ENCODE results near the gene PAM. TPM values are rescaled to one million over a fixed set of nuclear protein-coding genes. Genes with fewer than 3 reads are reported as not detected.
A peak's percentile ranks its signal among the peaks of the same experiment; 100 is the strongest.
"Not testable (repeated sequence)": the region's sequence is repeated elsewhere in the genome, so short reads cannot be mapped to it uniquely, and the experiment has no call there.

Gene PAM
- total RNA-seq, 1 donor from 2014 or later: 1,055 TPM

DNA sequence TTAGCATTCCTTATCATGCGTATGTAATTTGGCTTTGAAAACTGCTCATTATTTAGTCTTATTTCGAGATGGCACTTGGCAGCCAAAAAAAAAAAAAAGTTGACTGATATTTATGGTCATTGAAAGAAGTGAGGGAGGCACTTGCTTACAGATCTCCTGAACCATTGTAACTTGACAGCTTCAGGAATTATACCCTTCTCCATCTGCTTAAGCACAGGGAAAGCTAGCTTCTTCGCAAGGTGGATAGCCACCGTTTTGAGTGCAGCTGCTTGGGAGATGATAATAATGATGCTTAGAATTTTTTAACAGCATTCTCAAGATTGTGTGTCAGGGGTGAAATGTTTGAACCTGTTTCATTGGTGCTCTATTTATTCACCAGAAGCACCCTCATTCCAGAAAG is 248.8 kb downstream of the PAM start:
- DNase-seq (no peak), ATAC-seq (no peak)
- intact Hi-C loops (cut with micrococcal nuclease): no loop called here

DNA sequence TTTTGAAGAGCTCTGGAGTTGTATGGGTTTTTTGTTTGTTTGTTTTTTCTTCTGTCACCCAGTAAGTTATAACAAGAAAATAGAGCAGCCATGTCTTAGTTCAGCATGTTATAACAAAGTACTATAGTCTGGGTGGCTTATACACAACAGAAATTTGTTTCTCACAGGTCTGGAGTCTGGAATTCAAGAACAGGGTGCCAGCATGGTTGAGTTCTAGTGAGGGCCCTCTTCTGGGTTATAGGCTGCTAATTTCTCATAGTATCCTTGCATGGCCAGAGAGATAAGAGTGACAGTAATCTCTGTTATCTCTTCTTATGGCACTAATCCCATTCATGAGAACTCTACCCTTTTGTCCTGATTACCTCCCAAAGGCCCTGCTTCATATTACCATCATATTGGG is 250.2 kb downstream of the PAM start:
- ATAC-seq: no peak
- DNase-seq: no peak
- intact Hi-C loops (cut with micrococcal nuclease): no loop called here

GRCh38 chr5:103006921-103007320 is 251.8 kb downstream of the PAM start:
- intact Hi-C loops (cut with micrococcal nuclease): no loop called here
- no peak for ATAC-seq
- no peak for DNase-seq

- ATAC-seq (no peak), DNase-seq (no peak)
- intact Hi-C loops (cut with micrococcal nuclease): no loop called here
These were observed 255.1 kb downstream of the PAM start for GRCh38 chr5:103010168-103010567.

DNA sequence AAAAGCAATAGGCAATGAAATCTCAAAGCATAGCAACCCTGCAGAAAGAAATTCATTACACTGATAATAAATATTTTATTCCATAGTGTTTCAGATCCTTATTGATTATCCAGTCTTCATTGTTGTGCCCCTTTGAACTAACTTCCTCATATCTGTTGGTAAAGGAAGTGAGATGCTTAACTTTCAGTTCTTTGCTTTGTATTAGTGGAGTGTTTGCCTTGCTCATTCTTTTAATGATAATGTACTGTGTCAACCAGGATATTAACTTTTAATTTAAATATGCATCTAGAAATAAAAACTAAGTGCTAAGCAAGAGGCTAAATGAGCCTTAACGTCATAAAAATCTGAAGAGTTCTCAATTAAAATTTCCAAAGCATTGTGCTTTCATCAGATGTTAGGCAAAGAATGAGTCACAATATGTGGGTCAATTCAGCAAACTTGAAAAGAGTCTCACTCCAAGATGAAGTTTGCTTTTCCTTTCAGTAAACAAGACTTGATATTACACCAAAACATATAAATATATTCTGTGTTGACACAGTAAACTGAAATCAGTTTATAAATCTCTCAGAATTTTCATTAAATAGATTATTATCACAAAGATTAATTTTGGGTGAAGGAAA is 258.9 kb downstream of the PAM start:
- ATAC-seq: no peak
- intact Hi-C loops (cut with micrococcal nuclease): no loop called here
- DNase-seq: no peak

GRCh38 chr5:103014983-103015382 is 259.9 kb downstream of the PAM start:
- intact Hi-C loops (cut with micrococcal nuclease): no loop called here
- ATAC-seq (no peak), DNase-seq (no peak)

GRCh38 chr5:103016167-103016566 is 261.1 kb downstream of the PAM start:
- DNase-seq (no peak), ATAC-seq (no peak)
- intact Hi-C loops (cut with micrococcal nuclease): no loop called here

DNA sequence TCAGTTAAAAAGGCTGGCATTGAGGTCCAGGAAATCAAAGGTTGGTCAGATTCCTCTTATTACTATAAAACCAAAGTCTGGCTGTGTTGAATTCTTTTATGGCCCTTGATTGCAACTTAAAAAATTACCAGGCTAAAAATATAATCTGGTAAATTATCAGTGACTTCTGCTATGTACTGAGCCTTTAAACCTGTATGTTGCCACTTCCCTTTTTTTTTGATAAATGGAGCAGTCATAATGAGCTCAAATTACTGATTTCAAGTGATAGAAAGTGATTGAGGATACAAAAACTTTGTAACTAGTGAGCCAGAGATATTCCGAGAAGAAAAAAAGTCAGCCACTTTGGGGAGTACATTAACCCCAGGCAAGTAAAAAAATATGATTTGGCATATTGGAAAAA is 264.7 kb downstream of the PAM start:
- intact Hi-C loops (cut with micrococcal nuclease): no loop called here
- ATAC-seq: no peak
- no peak for DNase-seq

GRCh38 chr5:103021314-103021713 is 266.2 kb downstream of the PAM start:
- DNase-seq (no peak), ATAC-seq (no peak)
- intact Hi-C loops (cut with micrococcal nuclease): no loop called here

DNA sequence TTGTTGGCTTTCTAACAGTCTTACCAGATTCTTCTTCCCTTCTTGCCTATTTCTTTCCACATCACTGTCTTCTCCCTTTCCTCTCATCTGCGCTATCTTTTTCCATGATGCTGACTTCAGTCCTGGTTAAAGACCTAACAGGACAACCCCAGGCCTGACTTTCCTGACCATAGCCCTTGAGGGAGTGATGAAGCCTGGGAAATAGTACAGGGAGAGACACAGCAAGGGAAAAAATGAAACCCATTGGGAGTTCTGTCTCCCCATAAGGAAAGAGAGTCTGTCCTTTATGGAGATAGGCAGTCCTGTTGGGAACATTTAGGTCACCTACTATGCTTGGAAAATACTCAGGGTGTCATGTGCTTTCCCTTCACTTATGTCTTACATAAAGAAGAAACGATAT is 272.2 kb downstream of the PAM start:
- intact Hi-C loops (cut with micrococcal nuclease): no loop called here
- ATAC-seq (peak; percentile 57), DNase-seq (no peak)

GRCh38 chr5:103031607-103032006 is 276.5 kb downstream of the PAM start:
- intact Hi-C loops (cut with micrococcal nuclease): no loop called here
- ATAC-seq: no peak
- DNase-seq: no peak

GRCh38 chr5:103033696-103034095 is 278.6 kb downstream of the PAM start:
- intact Hi-C loops (cut with micrococcal nuclease): no loop called here
- ATAC-seq (no peak), DNase-seq (no peak)

DNA sequence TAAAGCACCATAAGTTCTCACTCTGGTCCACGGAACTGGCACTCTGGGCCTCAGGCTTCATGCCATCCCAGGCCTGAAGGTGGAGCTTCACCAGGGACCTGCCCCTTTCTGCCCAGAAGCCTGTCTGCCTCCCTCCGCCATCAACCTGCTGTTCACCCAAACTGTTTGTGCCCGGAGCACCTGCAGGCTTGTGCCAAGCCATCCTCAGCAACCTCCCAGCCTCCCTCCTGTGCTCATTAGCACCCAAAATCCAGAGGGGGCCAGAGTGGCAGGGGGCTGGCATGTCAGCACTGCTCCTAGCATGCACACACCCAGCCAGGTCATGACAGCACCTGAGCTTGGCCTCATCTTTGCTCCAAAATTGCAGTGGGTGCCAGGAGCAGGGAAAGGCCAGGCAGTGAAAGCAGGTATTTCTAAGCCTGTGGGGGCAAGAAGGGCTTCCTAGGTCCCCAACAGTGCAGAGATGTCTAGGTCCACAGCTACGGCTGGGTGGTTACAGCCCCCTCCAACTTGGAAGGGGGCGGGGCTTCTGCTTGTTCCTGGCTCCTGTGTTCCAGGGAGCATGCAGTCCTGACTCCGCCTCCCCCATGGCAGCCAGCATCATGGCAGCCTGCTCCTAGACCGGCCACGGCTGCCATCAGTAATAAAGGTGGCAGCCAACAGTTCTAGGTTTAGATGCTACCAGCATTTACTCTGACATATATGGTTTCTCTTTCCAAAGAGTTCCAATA is 279.7 kb downstream of the PAM start:
- intact Hi-C loops (cut with micrococcal nuclease): no loop called here
- DNase-seq (no peak), ATAC-seq (no peak)

- intact Hi-C loops (cut with micrococcal nuclease): no loop called here
- DNase-seq (no peak), ATAC-seq (no peak)
These were observed 280.6 kb downstream of the PAM start for GRCh38 chr5:103035701-103036100.

DNA sequence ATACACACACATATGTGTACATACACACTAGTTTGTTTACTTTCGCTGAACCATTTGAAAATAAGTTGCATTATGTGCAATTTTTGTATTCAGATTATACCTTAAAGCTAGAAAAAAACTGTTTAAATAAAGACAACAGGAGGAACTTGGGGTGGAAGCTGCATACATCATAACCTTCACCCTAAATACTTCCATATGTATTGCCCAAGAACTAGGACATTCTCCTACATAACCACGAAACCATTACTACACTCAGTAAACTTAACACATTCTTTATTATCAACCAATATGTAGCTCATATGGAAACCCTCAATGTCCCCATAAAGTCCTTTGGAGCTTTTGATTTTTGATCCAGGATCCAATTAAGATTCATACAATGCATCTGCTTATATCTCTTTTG is 281.5 kb downstream of the PAM start:
- no peak for ATAC-seq
- no peak for DNase-seq
- intact Hi-C loops (cut with micrococcal nuclease): no loop called here

GRCh38 chr5:103037673-103038455 is 282.8 kb downstream of the PAM start:
- ATAC-seq (no peak), DNase-seq (no peak)
- intact Hi-C loops (cut with micrococcal nuclease): no loop called here

DNA sequence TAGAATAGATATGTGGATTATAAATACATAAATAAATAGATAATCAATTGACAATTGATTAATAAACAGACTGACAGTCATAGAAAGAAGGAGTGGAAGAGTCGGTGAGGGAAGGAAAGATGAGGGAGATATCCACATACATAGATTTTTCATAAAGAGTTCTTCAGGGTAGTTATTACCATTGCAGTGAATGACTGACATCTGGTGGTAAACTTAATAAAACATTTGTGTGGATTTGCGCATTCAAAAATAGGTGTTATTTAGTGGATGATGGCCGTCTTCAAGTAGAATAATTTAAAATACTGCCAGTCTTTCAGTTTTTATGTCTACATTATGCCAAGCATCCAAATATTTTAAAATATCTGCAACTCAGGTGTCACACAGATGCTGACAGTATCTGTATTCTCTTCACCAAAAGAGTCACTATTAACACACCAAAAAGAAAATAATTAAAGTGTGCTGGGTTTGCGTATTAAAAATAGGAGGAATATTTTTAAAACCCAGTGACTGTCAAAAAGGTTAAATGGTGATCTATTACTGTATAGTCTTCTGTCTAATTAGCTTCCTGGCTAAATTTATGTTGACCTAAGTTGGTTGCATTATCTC is 286.1 kb downstream of the PAM start:
- ATAC-seq (no peak), DNase-seq (no peak)
- intact Hi-C loops (cut with micrococcal nuclease): loop anchor here (10.0 kb wide), 1 partner anchor 456 kb away; no protein-coding TSS in a partner anchor

DNA sequence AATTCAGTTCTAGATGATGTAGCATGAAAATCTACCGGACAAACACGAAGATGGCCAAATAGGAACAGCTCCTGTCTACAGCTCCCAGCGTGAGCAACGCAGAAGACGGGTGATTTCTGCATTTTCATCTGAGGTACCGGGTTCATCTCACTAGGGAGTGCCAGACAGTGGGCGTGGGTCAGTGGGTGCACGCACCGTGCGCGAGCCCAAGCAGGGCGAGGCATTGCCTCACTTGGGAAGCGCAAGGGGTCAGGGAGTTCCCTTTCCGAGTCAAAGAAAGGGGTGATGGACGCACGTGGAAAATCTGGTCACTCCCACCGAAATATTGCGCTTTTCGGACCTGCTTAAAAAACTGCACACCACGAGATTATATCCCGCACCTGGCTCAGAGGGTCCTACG is 291.6 kb downstream of the PAM start:
- not testable (repeated sequence) for ATAC-seq

GRCh38 chr5:103057208-103058130 is 302.4 kb downstream of the PAM start:
- DNase-seq (no peak), ATAC-seq (no peak)
- intact Hi-C loops (cut with micrococcal nuclease): no loop called here

More for the DNA sequence above, 291.6 kb downstream of the PAM start:
- intact Hi-C loops (cut with micrococcal nuclease): loop anchor here (10.0 kb wide), 1 partner anchor 462 kb away; no protein-coding TSS in a partner anchor
- DNase-seq: not testable (repeated sequence)

All from left ventricle myocardium superior (tissue), 1 donor.